Kasumi-1 (cell line): ENCODE results near the gene IL21R.
"Not testable (repeated sequence)": the region's sequence is repeated elsewhere in the genome, so short reads cannot be mapped to it uniquely, and the experiment has no call there.

ENCODE experiments used
- DNase-seq, 2 experiments: peaks; one replicate each; lab custom pipeline; 2025; lab: John Stamatoyannopoulos, UW

IL21R gene

GRCh38 chr16:27427538-27427937 lies 25.6 kb downstream of the IL21R start:
- DNase-seq = no peak

- peak in 1 of 2 experiments; percentile 12 for DNase-seq
Observed at GRCh38 chr16:27428026-27428785, 26.2 kb downstream of the IL21R start.

- DNase-seq = no peak
Observed at GRCh38 chr16:27429330-27429871, 27.4 kb downstream of the IL21R start.

GRCh38 chr16:27429981-27430441 lies 28.0 kb downstream of the IL21R start:
- no peak for DNase-seq

GRCh38 chr16:27430512-27430911 lies 28.5 kb downstream of the IL21R start:
- no peak for DNase-seq

GRCh38 chr16:27430923-27431484 lies 29.0 kb downstream of the IL21R start:
- peak; percentile 58 to 62 for DNase-seq

- DNase-seq = no peak
Observed at GRCh38 chr16:27431773-27432532, 30.0 kb downstream of the IL21R start.

GRCh38 chr16:27432558-27432957 lies 30.6 kb downstream of the IL21R start:
- no peak for DNase-seq

GRCh38 chr16:27433191-27433590 lies 31.2 kb downstream of the IL21R start:
- DNase-seq = not testable (repeated sequence)

GRCh38 chr16:27433636-27434035 lies 31.7 kb downstream of the IL21R start:
- no peak for DNase-seq

GRCh38 chr16:27434141-27435051 lies 32.4 kb downstream of the IL21R start:
- no peak for DNase-seq

- DNase-seq = not testable (repeated sequence)
Observed at GRCh38 chr16:27435146-27435545, 33.2 kb downstream of the IL21R start.

GRCh38 chr16:27436065-27436464 lies 34.1 kb downstream of the IL21R start:
- no peak for DNase-seq

- DNase-seq = no peak
Observed at GRCh38 chr16:27436921-27437650, 35.1 kb downstream of the IL21R start.

GRCh38 chr16:27437946-27438345 lies 36.0 kb downstream of the IL21R start:
- no peak for DNase-seq

GRCh38 chr16:27439271-27440018 lies 37.5 kb downstream of the IL21R start:
- DNase-seq = no peak

- DNase-seq = no peak
Observed at GRCh38 chr16:27441276-27441675, 39.3 kb downstream of the IL21R start.

- no peak for DNase-seq
Observed at GRCh38 chr16:27441998-27442397, 40.0 kb downstream of the IL21R start.

- DNase-seq = no peak
Observed at GRCh38 chr16:27444015-27444414, 42.0 kb downstream of the IL21R start.

GRCh38 chr16:27444470-27444869 lies 42.5 kb downstream of the IL21R start:
- DNase-seq = no peak
